ENCODE data around the gene CTNNA3.

The CTNNA3 gene

GRCh38 chr10:66642217-66642616, 1053.8 kb downstream of the CTNNA3 start:
- no peak overlapping the region for H3K4me3 ChIP-seq (ENCODE audit: low read depth, low read length)
- TF ChIP-seq CTCF (IDR thresholded peaks at IDR 0.05; ENCODE audit: control insufficient read depth, extremely low read depth, insufficient read depth) = no peak
- no peak for DNase-seq (ENCODE audit: low read depth)

- no peak overlapping the region for H3K4me3 ChIP-seq (ENCODE audit: low read depth, low read length)
- DNase-seq (ENCODE audit: low read depth) = no peak
- no peak for TF ChIP-seq CTCF (IDR thresholded peaks at IDR 0.05; ENCODE audit: control insufficient read depth, extremely low read depth, insufficient read depth)
Measured at GRCh38 chr10:66639371-66639770, 1056.6 kb downstream of the CTNNA3 start.

GRCh38 chr10:66637273-66638036, 1058.5 kb downstream of the CTNNA3 start:
- H3K4me3 ChIP-seq (ENCODE audit: low read depth, low read length) = no peak overlapping the region
- no peak for DNase-seq (ENCODE audit: low read depth)
- TF ChIP-seq CTCF (IDR thresholded peaks at IDR 0.05; ENCODE audit: control insufficient read depth, extremely low read depth, insufficient read depth) = no peak

GRCh38 chr10:66629996-66630395, 1066.0 kb downstream of the CTNNA3 start:
- DNase-seq (ENCODE audit: low read depth) = no peak
- no peak overlapping the region for H3K4me3 ChIP-seq (ENCODE audit: low read depth, low read length)
- TF ChIP-seq CTCF (IDR thresholded peaks at IDR 0.05; ENCODE audit: control insufficient read depth, extremely low read depth, insufficient read depth) = no peak

- DNase-seq (ENCODE audit: low read depth) = peak; percentile 15
Measured at GRCh38 chr10:66627156-66627555, 1068.8 kb downstream of the CTNNA3 start.

GRCh38 chr10:66625709-66626590, 1070.0 kb downstream of the CTNNA3 start:
- H3K4me3 ChIP-seq (ENCODE audit: low read depth, low read length) = no peak overlapping the region; the same call in 1 of the 2 replicates
- no peak for TF ChIP-seq CTCF (IDR thresholded peaks at IDR 0.05; ENCODE audit: control insufficient read depth, extremely low read depth, insufficient read depth)
- DNase-seq (ENCODE audit: low read depth) = peak; percentile 91

More at GRCh38 chr10:66627156-66627555, 1068.8 kb downstream of the CTNNA3 start:
- TF ChIP-seq CTCF (IDR thresholded peaks at IDR 0.05; ENCODE audit: control insufficient read depth, extremely low read depth, insufficient read depth) = peak; percentile 52
- H3K4me3 ChIP-seq (ENCODE audit: low read depth, low read length) = no peak overlapping the region

Data from LNCaP clone FGC (cell line).